Mucosa of descending colon (tissue), 3 donors: ENCODE measurements around the gene DSCAM. TPM values are rescaled to one million over a fixed set of nuclear protein-coding genes. Genes with fewer than 3 reads are reported as not detected.

Experiments used
- ATAC-seq: fragments of 200-7000 bp; cut with Tn5 transposase; one replicate; pipeline ENCODE4 v1.9.1; 2020; ENCODE audit warnings: mild to moderate bottlenecking, moderate library complexity
- DNase-seq, 3 donors: peaks; one replicate each; pipeline ENCODE4 v3.0.0-alpha.2; 2020
- H3K36me3 ChIP-seq: fragments of 200-600 bp; one replicate; pipeline ENCODE4 v1.8.0; 2021; ENCODE audit warnings: low read depth, mild to moderate bottlenecking
- H3K4me1 ChIP-seq: fragments of 200-600 bp; one replicate; pipeline ENCODE4 v1.8.0; 2021; ENCODE audit warnings: low read depth, mild to moderate bottlenecking
- H3K4me3 ChIP-seq: fragments of 200-600 bp; one replicate; pipeline ENCODE4 v1.8.0; 2021; ENCODE audit warnings: mild to moderate bottlenecking
- H3K9me3 ChIP-seq: fragments of 200-600 bp; one replicate; pipeline ENCODE4 v1.8.0; 2021; ENCODE audit warnings: mild to moderate bottlenecking
- intact Hi-C, 2 donors: fragments of 100-400 bp; cut with DNase I in 1 of 2; cut with micrococcal nuclease in 1 of 2; formaldehyde crosslinking; loops; one replicate each; pipeline versions ENCODE4 v1.11.0 to v1.11.1; 2022; cut with DNase I, micrococcal nuclease
- total RNA-seq, 3 donors: library from RNA; stranded (reverse); fragmentation: NEBNext Ultra II Directional in 2 of 3; extraction: Animal tissue kit (Norgen Biotek cat#: 25700) in 2 of 3; gene quantifications; one replicate each; pipeline versions ENCODE4 v1.2.1 to v1.2.4, GENCODE V29; 2021 to 2023
- TF ChIP-seq, protein P1 (sequence below): fragments of 200-600 bp; IDR thresholded peaks from one replicate; pipeline ENCODE4 v1.8.0; 2022; ENCODE audit warnings: antibody characterized with exemption, mild to moderate bottlenecking
- donor health status: DM: no; HTN: no; CAD: no; lungs with moderate emphysema.
- donor health status: DM: no; HTN: no; CAD: no.
- donor health status: DM: no; HTN: yes; CAD: no.

DSCAM gene
- total RNA-seq, 3 donors from 2014 or later: 0.35 TPM; not detected in 2

DNA sequence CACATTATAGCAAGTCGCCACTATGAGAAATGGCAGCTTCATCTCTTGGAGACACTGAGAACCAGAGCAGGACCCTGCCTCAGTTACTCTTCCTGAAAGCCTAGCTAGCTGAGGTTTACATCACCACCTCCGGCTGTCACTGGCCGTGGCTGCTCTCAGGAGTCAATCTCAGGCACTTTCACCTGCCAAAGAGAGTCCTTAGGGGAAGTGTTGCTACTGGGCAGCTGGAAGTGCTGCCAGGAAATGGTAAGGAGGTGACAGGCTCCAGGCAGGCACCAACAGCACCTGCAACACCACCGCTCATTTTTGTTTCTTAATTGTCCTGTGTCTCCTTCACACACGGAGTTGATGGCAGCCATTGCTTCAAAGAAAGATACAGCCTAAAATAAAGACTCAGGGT is 92.5 kb downstream of the DSCAM start:
- no peaks in the 10 kb centered on the region for H3K36me3 ChIP-seq
- H3K4me1 ChIP-seq: no peaks in the 10 kb centered on the region
- DNase-seq (no peak), ATAC-seq (no peak)
- TF ChIP-seq, protein P1, sequence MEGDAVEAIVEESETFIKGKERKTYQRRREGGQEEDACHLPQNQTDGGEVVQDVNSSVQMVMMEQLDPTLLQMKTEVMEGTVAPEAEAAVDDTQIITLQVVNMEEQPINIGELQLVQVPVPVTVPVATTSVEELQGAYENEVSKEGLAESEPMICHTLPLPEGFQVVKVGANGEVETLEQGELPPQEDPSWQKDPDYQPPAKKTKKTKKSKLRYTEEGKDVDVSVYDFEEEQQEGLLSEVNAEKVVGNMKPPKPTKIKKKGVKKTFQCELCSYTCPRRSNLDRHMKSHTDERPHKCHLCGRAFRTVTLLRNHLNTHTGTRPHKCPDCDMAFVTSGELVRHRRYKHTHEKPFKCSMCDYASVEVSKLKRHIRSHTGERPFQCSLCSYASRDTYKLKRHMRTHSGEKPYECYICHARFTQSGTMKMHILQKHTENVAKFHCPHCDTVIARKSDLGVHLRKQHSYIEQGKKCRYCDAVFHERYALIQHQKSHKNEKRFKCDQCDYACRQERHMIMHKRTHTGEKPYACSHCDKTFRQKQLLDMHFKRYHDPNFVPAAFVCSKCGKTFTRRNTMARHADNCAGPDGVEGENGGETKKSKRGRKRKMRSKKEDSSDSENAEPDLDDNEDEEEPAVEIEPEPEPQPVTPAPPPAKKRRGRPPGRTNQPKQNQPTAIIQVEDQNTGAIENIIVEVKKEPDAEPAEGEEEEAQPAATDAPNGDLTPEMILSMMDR: no peak
- no peaks in the 10 kb centered on the region for H3K9me3 ChIP-seq
- intact Hi-C loops: no loop called here
- no peak overlapping the region for H3K4me3 ChIP-seq

DNA sequence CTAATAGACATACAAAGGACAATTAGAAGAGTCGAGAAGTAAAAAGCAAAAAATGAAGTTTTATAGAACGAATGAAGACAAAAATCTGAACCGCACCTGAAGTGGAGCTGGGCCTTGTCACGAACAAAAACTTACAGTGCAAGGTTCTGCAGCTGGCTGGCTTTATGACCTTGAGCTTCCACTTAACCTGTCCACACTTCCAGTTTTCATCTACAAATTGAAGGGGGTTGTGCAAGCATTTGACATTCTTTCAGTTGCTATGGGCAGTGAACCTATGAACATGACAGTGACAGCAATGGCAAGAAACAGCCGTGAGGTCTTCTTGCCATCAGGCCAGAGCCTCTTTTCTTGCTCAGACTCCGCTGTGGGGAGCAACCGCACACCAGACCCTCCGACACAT is 93.2 kb downstream of the DSCAM start:
- intact Hi-C loops: no loop called here

DNA sequence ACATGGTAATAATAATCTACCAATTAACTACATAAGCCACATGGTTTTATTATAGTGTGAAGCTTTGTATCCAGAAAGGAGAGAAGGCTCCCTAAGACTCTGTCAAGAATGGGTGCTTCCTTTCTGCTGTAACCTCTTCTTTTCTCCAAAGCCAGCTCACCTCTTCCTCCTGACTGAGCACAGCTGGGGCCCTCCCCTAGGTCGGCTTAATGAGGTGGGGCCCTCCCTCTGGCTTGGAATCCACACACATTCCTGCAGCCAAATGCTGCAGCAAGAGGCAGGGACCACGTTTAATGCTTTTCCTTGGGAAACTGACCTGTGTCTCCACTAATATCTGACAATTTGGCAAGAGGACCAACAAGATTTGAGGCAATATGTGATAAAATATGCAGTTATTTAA is 94.8 kb downstream of the DSCAM start:
- H3K4me1 ChIP-seq: no peaks in the 10 kb centered on the region
- no peaks in the 10 kb centered on the region for H3K36me3 ChIP-seq
- no peak for ATAC-seq
- DNase-seq: no peak
- no peaks in the 10 kb centered on the region for H3K9me3 ChIP-seq
- no peak overlapping the region for H3K4me3 ChIP-seq
- TF ChIP-seq, protein P1: no peak
- intact Hi-C loops: no loop called here

More for the DNA sequence above, 93.2 kb downstream of the DSCAM start:
- no peak overlapping the region for H3K4me3 ChIP-seq
- TF ChIP-seq, protein P1: no peak
- no peaks in the 10 kb centered on the region for H3K4me1 ChIP-seq
- H3K9me3 ChIP-seq: no peaks in the 10 kb centered on the region
- H3K36me3 ChIP-seq: no peaks in the 10 kb centered on the region
- no peak for DNase-seq
- ATAC-seq: no peak

DNA sequence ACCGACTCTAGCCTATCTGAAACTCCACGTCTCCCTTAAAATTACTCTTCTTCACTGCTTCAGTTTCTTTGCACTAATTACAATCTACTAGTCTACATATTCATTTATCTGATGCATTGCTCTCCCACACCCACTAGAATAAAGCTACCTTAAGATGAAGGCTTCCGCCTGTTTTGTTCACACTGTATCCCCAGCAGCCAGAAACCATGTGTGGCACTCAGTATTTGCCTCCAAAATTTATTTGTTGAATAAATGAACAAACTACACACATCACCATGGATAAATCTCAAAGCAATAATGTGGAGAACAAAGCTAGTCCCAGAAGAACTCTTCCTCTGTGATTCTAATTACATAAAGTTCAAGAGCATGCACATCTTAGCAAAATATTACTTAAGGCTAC is 95.7 kb downstream of the DSCAM start:
- intact Hi-C loops: no loop called here
- no peak overlapping the region for H3K4me3 ChIP-seq
- H3K36me3 ChIP-seq: no peaks in the 10 kb centered on the region
- DNase-seq: no peak
- TF ChIP-seq, protein P1: no peak
- no peaks in the 10 kb centered on the region for H3K4me1 ChIP-seq
- no peaks in the 10 kb centered on the region for H3K9me3 ChIP-seq
- no peak for ATAC-seq

DNA sequence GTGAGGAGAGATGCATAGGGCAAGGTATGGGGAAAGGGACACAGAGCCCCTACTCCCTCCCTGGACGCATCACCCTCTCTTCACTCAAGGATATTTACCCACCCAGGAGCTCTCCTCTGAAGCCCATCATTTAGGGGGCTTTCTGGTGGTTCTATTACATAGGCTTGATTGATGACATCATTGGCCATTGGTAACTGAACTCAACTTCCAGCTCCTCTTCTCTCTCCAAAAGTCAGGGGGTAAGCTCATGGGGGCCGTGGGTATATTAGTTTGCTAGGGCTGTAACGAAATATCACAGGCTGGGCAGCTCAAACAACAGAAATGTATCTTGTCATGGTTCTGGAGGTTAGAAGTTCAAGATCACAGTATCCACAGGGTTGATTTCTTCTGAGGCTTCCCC is 110.8 kb downstream of the DSCAM start:
- H3K9me3 ChIP-seq: no peaks in the 10 kb centered on the region
- DNase-seq (no peak), ATAC-seq (no peak)
- H3K4me1 ChIP-seq: no peaks in the 10 kb centered on the region
- intact Hi-C loops: no loop called here
- H3K4me3 ChIP-seq: no peak overlapping the region
- H3K36me3 ChIP-seq: no peaks in the 10 kb centered on the region
- TF ChIP-seq, protein P1: no peak

DNA sequence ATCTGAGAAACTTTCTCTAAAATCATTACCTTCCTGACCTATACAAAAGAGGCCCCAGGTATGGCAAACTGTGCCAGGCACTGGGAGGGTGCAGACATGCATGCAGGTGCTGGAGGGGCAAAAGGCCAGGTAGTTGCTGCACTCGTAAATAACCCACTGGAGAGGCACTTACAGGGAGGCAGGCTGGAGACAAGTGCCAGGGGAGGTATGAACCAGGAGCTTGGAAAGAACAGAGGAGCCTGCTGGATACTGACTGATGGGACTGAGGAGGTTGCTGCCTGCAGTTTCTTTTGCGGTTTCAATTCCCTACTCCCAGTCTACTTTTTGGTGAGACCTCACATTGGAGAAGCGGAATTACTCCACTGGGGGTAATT is 113.9 kb downstream of the DSCAM start:
- H3K36me3 ChIP-seq: no peaks in the 10 kb centered on the region
- intact Hi-C loops: no loop called here
- no peak for ATAC-seq
- no peaks in the 10 kb centered on the region for H3K9me3 ChIP-seq
- TF ChIP-seq, protein P1: no peak
- no peaks in the 10 kb centered on the region for H3K4me1 ChIP-seq
- no peak for DNase-seq
- H3K4me3 ChIP-seq: no peak overlapping the region
